ENCODE data around the gene TMCO6. TPM values are rescaled to one million over a fixed set of nuclear protein-coding genes. Genes with fewer than 3 reads are reported as not detected.

TMCO6 gene
- polyA plus RNA-seq, 3 donors, result 9.8 to 45.5 (median 12.6) TPM

- peaks cover 31% of the 10 kb centered on the region for H4K20me1 ChIP-seq (ENCODE audit: insufficient read depth, low read length)
- intact Hi-C loops (cut with micrococcal nuclease), result loop anchor here (2.0 to 5.0 kb wide), 2 partner anchors 21 to 35 kb away; no protein-coding TSS in a partner anchor
- peaks cover 30 to 64% of the 10 kb centered on the region in 2 donors for H3K4me1 ChIP-seq (ENCODE audit: control insufficient read depth in 1 of 2, insufficient read depth in 2 of 2, low read length in 2 of 2)
- DNase-seq, result peak in 1 of 3 donors; percentile 12
- 11% methylated on average over 36 of the region's 36 CpGs for WGBS (ENCODE audit: insufficient coverage)
- Mint-ChIP-seq H3K4me3 (peak overlapping the region; percentile 92 to 100), H3K27ac (peak overlapping the region; percentile 97 to 99 (median 98)), H3K27me3 (ENCODE audit: low read depth in 3 of 3) (peaks cover 0 to 5% (median 0%) of the 10 kb centered on the region in 3 donors), H3K4me1 (peaks cover 56% of the 10 kb centered on the region), H3K36me3 (peaks cover 30 to 51% of the 10 kb centered on the region in 2 donors), H3K9me3 (peaks cover 4 to 17% (median 12%) of the 10 kb centered on the region in 7 donors)
- H3K27ac ChIP-seq (ENCODE audit: low read depth in 1 of 2, low read length in 2 of 2), result peak overlapping the region; percentile 96 to 97
- no peaks in the 10 kb centered on the region for H3K27me3 ChIP-seq (ENCODE audit: control insufficient read depth in 2 of 2, insufficient read depth in 2 of 2, low read length in 2 of 2)
- no peak overlapping the region for H2AFZ ChIP-seq (ENCODE audit: insufficient read depth, low read depth, low read length, poor library complexity, severe bottlenecking)
- TF ChIP-seq, protein P1, sequence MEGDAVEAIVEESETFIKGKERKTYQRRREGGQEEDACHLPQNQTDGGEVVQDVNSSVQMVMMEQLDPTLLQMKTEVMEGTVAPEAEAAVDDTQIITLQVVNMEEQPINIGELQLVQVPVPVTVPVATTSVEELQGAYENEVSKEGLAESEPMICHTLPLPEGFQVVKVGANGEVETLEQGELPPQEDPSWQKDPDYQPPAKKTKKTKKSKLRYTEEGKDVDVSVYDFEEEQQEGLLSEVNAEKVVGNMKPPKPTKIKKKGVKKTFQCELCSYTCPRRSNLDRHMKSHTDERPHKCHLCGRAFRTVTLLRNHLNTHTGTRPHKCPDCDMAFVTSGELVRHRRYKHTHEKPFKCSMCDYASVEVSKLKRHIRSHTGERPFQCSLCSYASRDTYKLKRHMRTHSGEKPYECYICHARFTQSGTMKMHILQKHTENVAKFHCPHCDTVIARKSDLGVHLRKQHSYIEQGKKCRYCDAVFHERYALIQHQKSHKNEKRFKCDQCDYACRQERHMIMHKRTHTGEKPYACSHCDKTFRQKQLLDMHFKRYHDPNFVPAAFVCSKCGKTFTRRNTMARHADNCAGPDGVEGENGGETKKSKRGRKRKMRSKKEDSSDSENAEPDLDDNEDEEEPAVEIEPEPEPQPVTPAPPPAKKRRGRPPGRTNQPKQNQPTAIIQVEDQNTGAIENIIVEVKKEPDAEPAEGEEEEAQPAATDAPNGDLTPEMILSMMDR (IDR thresholded peaks at IDR 0.05), result no peak
- H3K9ac ChIP-seq (ENCODE audit: insufficient read depth, low read length, poor library complexity, severe bottlenecking), result peak overlapping the region; percentile 89
- H3K36me3 ChIP-seq (replicated peaks in 1 of 2; ENCODE audit: control insufficient read depth in 1 of 2, insufficient read depth in 2 of 2, low read length in 2 of 2), result peaks cover 14 to 24% of the 10 kb centered on the region in 2 donors
- peak overlapping the region; percentile 100 for H3K4me2 ChIP-seq (replicated peaks; ENCODE audit: extremely low read depth, low read length, poor library complexity, severe bottlenecking)
- H3K79me2 ChIP-seq (ENCODE audit: insufficient read depth, low read length), result peaks cover 55% of the 10 kb centered on the region
- peak overlapping the region; percentile 76 to 98 (median 97) for H3K4me3 ChIP-seq (replicated peaks in 1 of 3; ENCODE audit: low read depth in 2 of 3, low read length in 3 of 3)
- peaks cover 0 to 10% of the 10 kb centered on the region in 2 donors for H3K9me3 ChIP-seq (replicated peaks in 1 of 2; ENCODE audit: control insufficient read depth in 1 of 2, insufficient read depth in 1 of 2, low read length in 2 of 2)
Measured at GRCh38 chr5:140631831-140632365, 7.4 kb upstream of the TMCO6 start.

- Histone ChIP-seq H3K9ac (ENCODE audit: insufficient read depth, low read length, poor library complexity, severe bottlenecking) (peak overlapping the region; percentile 89), H3K4me2 (replicated peaks; ENCODE audit: extremely low read depth, low read length, poor library complexity, severe bottlenecking) (peak overlapping the region; percentile 100), H3K36me3 (replicated peaks in 1 of 2; ENCODE audit: control insufficient read depth in 1 of 2, insufficient read depth in 2 of 2, low read length in 2 of 2) (peaks cover 14 to 24% of the 10 kb centered on the region in 2 donors), H3K79me2 (ENCODE audit: insufficient read depth, low read length) (peaks cover 55% of the 10 kb centered on the region), H4K20me1 (ENCODE audit: insufficient read depth, low read length) (peaks cover 31% of the 10 kb centered on the region), H3K4me1 (ENCODE audit: control insufficient read depth in 1 of 2, insufficient read depth in 2 of 2, low read length in 2 of 2) (peaks cover 33 to 68% of the 10 kb centered on the region in 2 donors), H3K4me3 (replicated peaks in 1 of 3; ENCODE audit: low read depth in 2 of 3, low read length in 3 of 3) (peak overlapping the region; percentile 76 to 98 (median 97)), H3K9me3 (replicated peaks in 1 of 2; ENCODE audit: control insufficient read depth in 1 of 2, insufficient read depth in 1 of 2, low read length in 2 of 2) (peaks cover 0 to 10% of the 10 kb centered on the region in 2 donors), H2AFZ (ENCODE audit: insufficient read depth, low read depth, low read length, poor library complexity, severe bottlenecking) (no peak overlapping the region), H3K27me3 (ENCODE audit: control insufficient read depth in 2 of 2, insufficient read depth in 2 of 2, low read length in 2 of 2) (no peaks in the 10 kb centered on the region), H3K27ac (ENCODE audit: low read depth in 1 of 2, low read length in 2 of 2) (peak overlapping the region; percentile 96 to 97)
- peaks cover 56% of the 10 kb centered on the region for H3K4me1 Mint-ChIP-seq
- peak overlapping the region; percentile 97 to 99 (median 98) for H3K27ac Mint-ChIP-seq
- peaks cover 26 to 49% of the 10 kb centered on the region in 2 donors for H3K36me3 Mint-ChIP-seq
- H3K9me3 Mint-ChIP-seq, result peaks cover 3 to 16% (median 12%) of the 10 kb centered on the region in 7 donors
- H3K27me3 Mint-ChIP-seq (ENCODE audit: low read depth in 3 of 3), result peaks cover 0 to 5% (median 0%) of the 10 kb centered on the region in 3 donors
- TF ChIP-seq, protein P1 (IDR thresholded peaks at IDR 0.05), result peak; percentile 1
- intact Hi-C loops (cut with micrococcal nuclease), result loop anchor here (2.0 to 5.0 kb wide), 2 partner anchors 22 to 35 kb away; no protein-coding TSS in a partner anchor
- under 1% methylated on average over 51 of the region's 51 CpGs for WGBS (ENCODE audit: insufficient coverage)
- DNase-seq, result peak in 2 of 3 donors; percentile 50 to 55
- peak overlapping the region; percentile 92 to 100 for H3K4me3 Mint-ChIP-seq
Measured at GRCh38 chr5:140632366-140633020, 6.8 kb upstream of the TMCO6 start.

Measured in CD14-positive monocyte (primary cell).